NB4 (cell line): ENCODE data around the gene PAGE4.

Experiments
- DNase-seq: peaks from one replicate; pipeline ENCODE4 v3.0.0; 2010; ENCODE audit warnings: low read depth
- H3K4me3 ChIP-seq: one replicate; pipeline ENCODE4 v1.5.1; 2011; ENCODE audit warnings: mild to moderate bottlenecking, low read depth, low read length, moderate library complexity
- MAX ChIP-seq: IDR thresholded peaks from 2 replicates; pipeline ENCODE4 v1.6.1; 2011; ENCODE audit warnings: low read depth, low read length
- MYC ChIP-seq: IDR thresholded peaks from 2 replicates; pipeline ENCODE4 v1.6.1; 2011; ENCODE audit warnings: low read depth, low read length
- POLR2A ChIP-seq: IDR thresholded peaks from 2 replicates; pipeline ENCODE4 v1.6.1; 2011; ENCODE audit warnings: mild to moderate bottlenecking; ENCODE audit not compliant: insufficient read length; ENCODE audit errors: extremely low read depth
- TF ChIP-seq, protein P1 (sequence below): IDR thresholded peaks from one replicate; pipeline ENCODE4 v1.5.1; 2012; ENCODE audit warnings: low read depth, low read length

The PAGE4 gene

DNA sequence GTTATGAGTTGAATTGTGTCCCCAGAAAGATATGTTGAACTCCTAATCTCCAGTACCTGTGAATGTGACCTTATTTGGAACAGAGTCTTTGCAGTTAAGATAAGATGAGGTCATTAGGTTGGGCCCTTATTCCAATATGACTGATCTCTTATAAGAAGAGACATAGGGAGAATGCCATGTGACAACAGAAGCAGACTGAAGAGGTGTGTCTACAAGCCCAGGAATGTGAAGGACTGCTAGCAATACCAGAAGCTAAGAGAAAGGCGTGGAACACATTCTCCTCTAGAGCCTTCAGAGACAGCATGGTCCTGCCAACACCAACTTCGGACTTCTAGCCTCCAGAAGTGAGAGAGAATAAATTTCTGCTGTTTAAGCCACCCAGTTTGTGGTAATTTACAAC is 27.7 kb downstream of the PAGE4 start:
- TF ChIP-seq MYC (no peak), POLR2A (no peak), MAX (no peak)
- TF ChIP-seq, protein P1, sequence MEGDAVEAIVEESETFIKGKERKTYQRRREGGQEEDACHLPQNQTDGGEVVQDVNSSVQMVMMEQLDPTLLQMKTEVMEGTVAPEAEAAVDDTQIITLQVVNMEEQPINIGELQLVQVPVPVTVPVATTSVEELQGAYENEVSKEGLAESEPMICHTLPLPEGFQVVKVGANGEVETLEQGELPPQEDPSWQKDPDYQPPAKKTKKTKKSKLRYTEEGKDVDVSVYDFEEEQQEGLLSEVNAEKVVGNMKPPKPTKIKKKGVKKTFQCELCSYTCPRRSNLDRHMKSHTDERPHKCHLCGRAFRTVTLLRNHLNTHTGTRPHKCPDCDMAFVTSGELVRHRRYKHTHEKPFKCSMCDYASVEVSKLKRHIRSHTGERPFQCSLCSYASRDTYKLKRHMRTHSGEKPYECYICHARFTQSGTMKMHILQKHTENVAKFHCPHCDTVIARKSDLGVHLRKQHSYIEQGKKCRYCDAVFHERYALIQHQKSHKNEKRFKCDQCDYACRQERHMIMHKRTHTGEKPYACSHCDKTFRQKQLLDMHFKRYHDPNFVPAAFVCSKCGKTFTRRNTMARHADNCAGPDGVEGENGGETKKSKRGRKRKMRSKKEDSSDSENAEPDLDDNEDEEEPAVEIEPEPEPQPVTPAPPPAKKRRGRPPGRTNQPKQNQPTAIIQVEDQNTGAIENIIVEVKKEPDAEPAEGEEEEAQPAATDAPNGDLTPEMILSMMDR, result no peak
- no peak for DNase-seq
- H3K4me3 ChIP-seq, result no peak overlapping the region

- no peak for DNase-seq
- H3K4me3 ChIP-seq, result no peak overlapping the region
- TF ChIP-seq POLR2A (no peak), MAX (no peak), MYC (no peak)
- TF ChIP-seq, protein P1, result no peak
Measured at GRCh38 chrX:49858341-49858740, 29.2 kb downstream of the PAGE4 start.

DNA sequence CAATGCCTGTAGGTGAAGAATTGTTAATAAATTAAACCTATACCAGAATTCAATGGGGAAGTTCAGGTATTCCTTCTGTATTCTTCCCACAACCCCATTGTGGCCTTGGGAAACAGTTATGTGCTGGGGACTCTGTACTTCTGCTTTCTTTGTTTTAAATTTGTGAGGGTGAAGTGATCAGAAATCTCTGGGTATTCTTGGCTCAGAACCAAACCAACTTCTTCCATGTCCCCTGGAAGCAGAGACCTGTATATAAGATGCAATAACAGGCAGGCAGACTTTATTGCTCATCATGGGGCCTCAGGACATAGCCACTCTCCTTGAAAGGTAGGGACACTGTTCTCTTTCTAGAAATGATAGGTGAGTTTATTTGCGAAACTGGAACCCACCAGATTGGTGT is 30.4 kb downstream of the PAGE4 start:
- TF ChIP-seq, protein P1, result no peak
- TF ChIP-seq POLR2A, result no peak
- TF ChIP-seq MYC, result no peak
- no peak for TF ChIP-seq MAX
- no peak for DNase-seq
- no peak overlapping the region for H3K4me3 ChIP-seq

GRCh38 chrX:49860867-49861535 is 31.9 kb downstream of the PAGE4 start:
- no peak for DNase-seq
- TF ChIP-seq, protein P1, result no peak
- TF ChIP-seq POLR2A, result no peak
- TF ChIP-seq MAX, result no peak
- no peak for TF ChIP-seq MYC

DNA sequence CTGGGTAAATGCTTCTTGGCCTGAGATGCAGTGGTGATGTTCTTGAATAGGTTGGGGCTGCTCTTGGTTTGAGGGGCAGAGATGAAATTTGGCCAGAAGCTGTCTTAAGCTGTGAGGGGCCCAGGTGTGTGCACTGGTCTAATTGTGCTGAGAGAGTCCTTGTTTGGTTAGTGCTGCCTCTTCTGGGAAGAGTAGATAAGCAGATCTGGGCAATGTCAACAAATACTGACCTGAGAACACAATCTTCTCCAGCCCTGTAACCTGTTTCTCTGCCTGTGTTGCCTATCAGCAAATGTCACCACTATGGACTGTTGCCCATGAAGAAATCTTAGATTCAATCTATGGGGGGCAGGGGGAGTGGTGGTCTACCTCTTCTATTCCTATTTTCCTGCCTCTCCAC is 33.0 kb downstream of the PAGE4 start:
- no peak for DNase-seq
- no peak overlapping the region for H3K4me3 ChIP-seq
- no peak for TF ChIP-seq MYC
- TF ChIP-seq, protein P1, result no peak
- TF ChIP-seq POLR2A, result no peak
- no peak for TF ChIP-seq MAX

More at GRCh38 chrX:49860867-49861535, 31.9 kb downstream of the PAGE4 start:
- H3K4me3 ChIP-seq, result no peak overlapping the region
